RWPE2 (cell line): ENCODE data around the gene FGF1.

Experiments used
- ATAC-seq: fragments of 200-7000 bp; cut with Tn5 transposase; 3 replicates; pipeline ENCODE4 v1.9.1; 2021; ENCODE audit warnings: low read depth
- DNase-seq: peaks from one replicate; pipeline ENCODE4 v3.0.0-alpha.2; 2020; ENCODE audit warnings: low spot score
- H3K27ac ChIP-seq: fragments of 450-650 bp; 2 replicates; pipeline ENCODE4 v1.5.1; 2017; ENCODE audit warnings: mild to moderate bottlenecking; ENCODE audit not compliant: poor library complexity, severe bottlenecking
- H3K27me3 ChIP-seq: fragments of 250-450 bp; sonication (Bioruptor Pico); 2 replicates; pipeline ENCODE4 v1.5.1; 2021; ENCODE audit warnings: mild to moderate bottlenecking, moderate library complexity; ENCODE audit not compliant: insufficient read depth, poor library complexity, severe bottlenecking
- H3K36me3 ChIP-seq: fragments of 250-450 bp; sonication (Bioruptor Pico); 2 replicates; pipeline ENCODE4 v1.5.1; 2020; ENCODE audit warnings: low read depth, mild to moderate bottlenecking, moderate library complexity
- H3K4me1 ChIP-seq: fragments of 250-450 bp; sonication (Bioruptor Pico); 2 replicates; pipeline ENCODE4 v1.5.1; 2021; ENCODE audit warnings: mild to moderate bottlenecking, moderate library complexity; ENCODE audit not compliant: insufficient read depth, poor library complexity, severe bottlenecking
- H3K4me3 ChIP-seq: fragments of 250-450 bp; sonication (Bioruptor Pico); 2 replicates; pipeline ENCODE4 v1.5.1; 2021; ENCODE audit warnings: mild to moderate bottlenecking, moderate library complexity; ENCODE audit not compliant: severe bottlenecking
- H3K9me3 ChIP-seq: fragments of 250-450 bp; sonication (Bioruptor Pico); 2 replicates; pipeline ENCODE4 v1.5.1; 2021; ENCODE audit warnings: mild to moderate bottlenecking, moderate library complexity; ENCODE audit not compliant: severe bottlenecking
- CTCF ChIP-seq: fragments of 450-650 bp; IDR thresholded peaks from one replicate; pipeline ENCODE4 v1.5.1; 2017; ENCODE audit warnings: mild to moderate bottlenecking, moderate library complexity; ENCODE audit not compliant: poor library complexity, severe bottlenecking

FGF1 gene

GRCh38 chr5:142685418-142686209 lies at the start of gene FGF1:
Gene FGF1, minus strand, starts transcription at chr5:142686090. Its CDS starts 71,963 bp downstream, at chr5:142614127.
- peaks cover 38% of the 10 kb centered on the region for H3K4me1 ChIP-seq
- DNase-seq = peak; percentile 90
- no peak for TF ChIP-seq CTCF

GRCh38 chr5:142727735-142728047 lies 41.8 kb upstream of the FGF1 start:
- Histone ChIP-seq H3K9me3 (no peaks in the 10 kb centered on the region), H3K36me3 (no peaks in the 10 kb centered on the region), H3K27ac (peak overlapping the region; percentile 94), H3K4me1 (peaks cover 28% of the 10 kb centered on the region), H3K27me3 (no peaks in the 10 kb centered on the region), H3K4me3 (no peak overlapping the region)
- ATAC-seq (no peak), DNase-seq (no peak)
- TF ChIP-seq CTCF = no peak

More at GRCh38 chr5:142685418-142686209, at the start of gene FGF1:
- H3K4me3 ChIP-seq = no peak within 1 kb of the TSS
- peak; percentile 84 for ATAC-seq
- H3K27me3 ChIP-seq = no peaks in the 10 kb centered on the region
- no peaks in the 10 kb centered on the region for H3K9me3 ChIP-seq
- H3K36me3 ChIP-seq = no peaks in the 10 kb centered on the region
- H3K27ac ChIP-seq = peak within 1 kb of the TSS; percentile 17

GRCh38 chr5:142726188-142726731 lies 40.4 kb upstream of the FGF1 start:
- H3K27ac ChIP-seq = peak overlapping the region; percentile 94
- no peak overlapping the region for H3K4me3 ChIP-seq
- peak; percentile 83 for ATAC-seq
- no peak for DNase-seq
- H3K9me3 ChIP-seq = no peaks in the 10 kb centered on the region
- H3K27me3 ChIP-seq = no peaks in the 10 kb centered on the region
- no peak for TF ChIP-seq CTCF
- H3K4me1 ChIP-seq = peaks cover 34% of the 10 kb centered on the region
- no peaks in the 10 kb centered on the region for H3K36me3 ChIP-seq

- no peaks in the 10 kb centered on the region for H3K9me3 ChIP-seq
- no peaks in the 10 kb centered on the region for H3K36me3 ChIP-seq
- H3K4me1 ChIP-seq = peaks cover 39% of the 10 kb centered on the region
- no peak for DNase-seq
- no peaks in the 10 kb centered on the region for H3K27me3 ChIP-seq
- ATAC-seq = peak; percentile 30
- no peak overlapping the region for H3K4me3 ChIP-seq
- TF ChIP-seq CTCF = no peak
- peak overlapping the region; percentile 94 for H3K27ac ChIP-seq
Observed at GRCh38 chr5:142725231-142726187, 39.6 kb upstream of the FGF1 start.
